ENCODE measurements around the gene TMEM271.

The TMEM271 gene

DNA sequence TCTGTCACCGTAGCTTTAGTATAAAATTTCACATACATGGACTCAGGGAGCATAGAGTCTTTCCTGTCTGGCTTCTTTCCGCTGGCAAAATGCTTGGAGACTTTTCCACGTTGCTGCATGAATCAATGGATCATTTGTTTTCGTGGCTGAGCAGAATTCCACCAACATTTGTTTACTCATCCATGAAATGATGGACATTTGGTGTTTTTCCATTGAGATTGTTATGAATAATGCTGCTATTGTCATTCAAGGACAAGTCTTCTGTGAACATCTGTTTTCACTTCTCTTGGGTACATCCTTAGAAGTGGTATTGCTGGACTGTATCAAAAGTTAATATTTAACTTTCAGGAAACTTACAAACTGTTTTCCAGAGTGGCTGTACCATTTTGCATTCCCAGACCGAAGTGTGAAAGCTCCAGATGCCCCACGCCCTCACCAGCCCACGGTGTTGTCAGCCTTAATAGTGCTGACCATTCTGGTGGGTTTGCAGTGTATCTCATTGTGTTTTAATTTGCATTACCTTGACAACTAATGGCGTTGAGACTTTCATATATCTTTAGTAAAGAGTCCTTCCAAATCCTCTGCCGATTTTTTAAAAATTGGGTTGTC lies 5.8 kb upstream of the TMEM271 start:
- no peak overlapping the region for H4K8ac ChIP-seq (ENCODE audit: low read depth, low read length)
- no peak overlapping the region for H3K18ac ChIP-seq (ENCODE audit: low read length)
- no peaks in the 10 kb centered on the region for H3K79me1 ChIP-seq (ENCODE audit: low read length)
- no peak overlapping the region for H3K23ac ChIP-seq (ENCODE audit: low read length)
- H2BK5ac ChIP-seq (ENCODE audit: low read depth, low read length, poor library complexity) = no peak overlapping the region
- no peak overlapping the region for H2AK5ac ChIP-seq (ENCODE audit: low read length)
- H3K9ac ChIP-seq (ENCODE audit: low read length) = no peak overlapping the region
- no peak overlapping the region for H3K4me2 ChIP-seq (ENCODE audit: low read length)
- H2BK120ac ChIP-seq (ENCODE audit: insufficient read depth, low read length, poor library complexity) = no peak overlapping the region
- H3K79me2 ChIP-seq (ENCODE audit: control insufficient read depth, insufficient read depth, low read length, poor library complexity) = no peaks in the 10 kb centered on the region
- no peak for DNase-seq
- H3K4ac ChIP-seq (ENCODE audit: low read depth, low read length) = no peak overlapping the region
- no peak overlapping the region for H3K27ac ChIP-seq (ENCODE audit: low read depth, low read length)
- no peak overlapping the region for H2BK12ac ChIP-seq (ENCODE audit: low read length)
- no peaks in the 10 kb centered on the region for H3K36me3 ChIP-seq (ENCODE audit: control insufficient read depth in 1 of 2, insufficient read depth in 2 of 2, low read length in 2 of 2)
- no CpG with 5 or more reads among the region's 9 CpGs for WGBS (ENCODE audit: extremely low coverage, insufficient coverage, insufficient read length)
- no peak overlapping the region for H3K4me3 ChIP-seq (ENCODE audit: low read depth, low read length)
- H4K91ac ChIP-seq (ENCODE audit: low read depth, low read length) = no peak overlapping the region
- H3K27me3 ChIP-seq (ENCODE audit: insufficient read depth, low read length) = peaks cover 32% of the 10 kb centered on the region
- no peak overlapping the region for H2AFZ ChIP-seq (ENCODE audit: insufficient read depth, low read length, poor library complexity)
- peaks cover 0 to 5% of the 10 kb centered on the region in 2 experiments for H3K4me1 ChIP-seq (ENCODE audit: control insufficient read depth in 1 of 2, insufficient read depth in 2 of 2, low read length in 2 of 2)
- H3K9me3 ChIP-seq (ENCODE audit: insufficient read depth, low read depth, low read length) = peaks cover 9% of the 10 kb centered on the region
- no peak overlapping the region for H3K14ac ChIP-seq (ENCODE audit: low read length)
- H4K12ac ChIP-seq (ENCODE audit: low read depth, low read length) = no peak overlapping the region

- Histone ChIP-seq H3K14ac (ENCODE audit: low read length) (no peak overlapping the region), H3K9me3 (ENCODE audit: insufficient read depth, low read depth, low read length) (peaks cover 9% of the 10 kb centered on the region), H4K91ac (ENCODE audit: low read depth, low read length) (no peak overlapping the region), H3K36me3 (ENCODE audit: control insufficient read depth in 1 of 2, insufficient read depth in 2 of 2, low read length in 2 of 2) (no peaks in the 10 kb centered on the region), H2BK5ac (ENCODE audit: low read depth, low read length, poor library complexity) (no peak overlapping the region), H3K27ac (ENCODE audit: low read depth, low read length) (no peak overlapping the region), H4K12ac (ENCODE audit: low read depth, low read length) (no peak overlapping the region), H3K9ac (ENCODE audit: low read length) (no peak overlapping the region), H2BK120ac (ENCODE audit: insufficient read depth, low read length, poor library complexity) (no peak overlapping the region), H4K8ac (ENCODE audit: low read depth, low read length) (no peak overlapping the region), H3K4me1 (ENCODE audit: control insufficient read depth in 1 of 2, insufficient read depth in 2 of 2, low read length in 2 of 2) (peaks cover 0 to 5% of the 10 kb centered on the region in 2 experiments), H3K18ac (ENCODE audit: low read length) (no peak overlapping the region), H2AFZ (ENCODE audit: insufficient read depth, low read length, poor library complexity) (no peak overlapping the region), H2BK12ac (ENCODE audit: low read length) (no peak overlapping the region), H3K4ac (ENCODE audit: low read depth, low read length) (no peak overlapping the region), H3K4me2 (ENCODE audit: low read length) (no peak overlapping the region), H3K27me3 (ENCODE audit: insufficient read depth, low read length) (peaks cover 36% of the 10 kb centered on the region), H3K4me3 (ENCODE audit: low read depth, low read length) (no peak overlapping the region), H3K79me2 (ENCODE audit: control insufficient read depth, insufficient read depth, low read length, poor library complexity) (no peaks in the 10 kb centered on the region), H2AK5ac (ENCODE audit: low read length) (no peak overlapping the region), H3K79me1 (ENCODE audit: low read length) (no peaks in the 10 kb centered on the region), H3K23ac (ENCODE audit: low read length) (no peak overlapping the region)
- DNase-seq = no peak
- no CpG with 5 or more reads among the region's 6 CpGs for WGBS (ENCODE audit: extremely low coverage, insufficient coverage, insufficient read length)
These were observed 5.1 kb upstream of the TMEM271 start for GRCh38 chr4:581181-581580.

DNA sequence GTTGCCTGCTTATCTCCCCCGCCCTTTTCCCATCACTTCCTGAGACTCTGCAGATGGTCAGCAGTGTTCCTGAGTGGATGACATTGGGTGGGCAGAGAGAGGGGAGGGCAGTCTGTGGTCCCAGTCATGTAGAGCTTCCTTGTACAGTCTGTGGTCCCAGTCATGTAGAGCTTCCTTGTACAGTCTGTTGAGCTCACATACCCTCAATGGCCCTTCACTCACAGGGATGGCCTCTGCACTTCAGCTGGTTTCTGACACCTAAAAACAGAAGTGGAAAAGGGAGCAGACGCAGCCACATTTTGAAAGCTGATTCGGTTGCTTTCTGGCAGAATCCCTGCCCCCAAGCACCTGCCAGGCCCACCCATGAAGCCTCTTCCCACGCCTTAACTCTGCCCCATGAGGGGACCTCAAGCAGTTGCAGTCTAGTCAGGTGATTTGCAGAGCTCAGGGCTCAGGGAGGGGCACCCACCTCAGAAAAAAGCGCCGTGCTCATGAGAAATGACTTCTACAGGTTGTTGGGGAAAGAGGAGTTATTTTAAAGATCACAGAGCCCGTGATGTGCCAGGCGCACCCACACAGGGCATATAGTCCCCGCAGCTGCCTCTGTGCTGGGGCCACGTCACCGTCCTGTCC lies 3.6 kb upstream of the TMEM271 start:
- H3K79me1 ChIP-seq (ENCODE audit: low read length) = no peaks in the 10 kb centered on the region
- no peaks in the 10 kb centered on the region for H3K36me3 ChIP-seq (ENCODE audit: control insufficient read depth in 1 of 2, insufficient read depth in 2 of 2, low read length in 2 of 2)
- no peak overlapping the region for H3K9ac ChIP-seq (ENCODE audit: low read length)
- H2AK5ac ChIP-seq (ENCODE audit: low read length) = no peak overlapping the region
- peaks cover 2 to 5% of the 10 kb centered on the region in 2 experiments for H3K4me1 ChIP-seq (ENCODE audit: control insufficient read depth in 1 of 2, insufficient read depth in 2 of 2, low read length in 2 of 2)
- no peak overlapping the region for H4K8ac ChIP-seq (ENCODE audit: low read depth, low read length)
- no peak overlapping the region for H3K14ac ChIP-seq (ENCODE audit: low read length)
- no peak overlapping the region for H4K91ac ChIP-seq (ENCODE audit: low read depth, low read length)
- H3K79me2 ChIP-seq (ENCODE audit: control insufficient read depth, insufficient read depth, low read length, poor library complexity) = no peaks in the 10 kb centered on the region
- H3K27me3 ChIP-seq (ENCODE audit: insufficient read depth, low read length) = peaks cover 47% of the 10 kb centered on the region
- H2BK12ac ChIP-seq (ENCODE audit: low read length) = no peak overlapping the region
- H3K23ac ChIP-seq (ENCODE audit: low read length) = no peak overlapping the region
- peaks cover 9% of the 10 kb centered on the region for H3K9me3 ChIP-seq (ENCODE audit: insufficient read depth, low read depth, low read length)
- H2BK5ac ChIP-seq (ENCODE audit: low read depth, low read length, poor library complexity) = no peak overlapping the region
- no peak for DNase-seq
- WGBS (ENCODE audit: extremely low coverage, insufficient coverage, insufficient read length) = no CpG with 5 or more reads among the region's 11 CpGs
- no peak overlapping the region for H2AFZ ChIP-seq (ENCODE audit: insufficient read depth, low read length, poor library complexity)
- no peak overlapping the region for H4K12ac ChIP-seq (ENCODE audit: low read depth, low read length)
- H3K4me3 ChIP-seq (ENCODE audit: low read depth, low read length) = no peak overlapping the region
- H3K27ac ChIP-seq (ENCODE audit: low read depth, low read length) = no peak overlapping the region
- no peak overlapping the region for H3K18ac ChIP-seq (ENCODE audit: low read length)
- H3K4ac ChIP-seq (ENCODE audit: low read depth, low read length) = no peak overlapping the region
- H3K4me2 ChIP-seq (ENCODE audit: low read length) = no peak overlapping the region
- H2BK120ac ChIP-seq (ENCODE audit: insufficient read depth, low read length, poor library complexity) = no peak overlapping the region

DNA sequence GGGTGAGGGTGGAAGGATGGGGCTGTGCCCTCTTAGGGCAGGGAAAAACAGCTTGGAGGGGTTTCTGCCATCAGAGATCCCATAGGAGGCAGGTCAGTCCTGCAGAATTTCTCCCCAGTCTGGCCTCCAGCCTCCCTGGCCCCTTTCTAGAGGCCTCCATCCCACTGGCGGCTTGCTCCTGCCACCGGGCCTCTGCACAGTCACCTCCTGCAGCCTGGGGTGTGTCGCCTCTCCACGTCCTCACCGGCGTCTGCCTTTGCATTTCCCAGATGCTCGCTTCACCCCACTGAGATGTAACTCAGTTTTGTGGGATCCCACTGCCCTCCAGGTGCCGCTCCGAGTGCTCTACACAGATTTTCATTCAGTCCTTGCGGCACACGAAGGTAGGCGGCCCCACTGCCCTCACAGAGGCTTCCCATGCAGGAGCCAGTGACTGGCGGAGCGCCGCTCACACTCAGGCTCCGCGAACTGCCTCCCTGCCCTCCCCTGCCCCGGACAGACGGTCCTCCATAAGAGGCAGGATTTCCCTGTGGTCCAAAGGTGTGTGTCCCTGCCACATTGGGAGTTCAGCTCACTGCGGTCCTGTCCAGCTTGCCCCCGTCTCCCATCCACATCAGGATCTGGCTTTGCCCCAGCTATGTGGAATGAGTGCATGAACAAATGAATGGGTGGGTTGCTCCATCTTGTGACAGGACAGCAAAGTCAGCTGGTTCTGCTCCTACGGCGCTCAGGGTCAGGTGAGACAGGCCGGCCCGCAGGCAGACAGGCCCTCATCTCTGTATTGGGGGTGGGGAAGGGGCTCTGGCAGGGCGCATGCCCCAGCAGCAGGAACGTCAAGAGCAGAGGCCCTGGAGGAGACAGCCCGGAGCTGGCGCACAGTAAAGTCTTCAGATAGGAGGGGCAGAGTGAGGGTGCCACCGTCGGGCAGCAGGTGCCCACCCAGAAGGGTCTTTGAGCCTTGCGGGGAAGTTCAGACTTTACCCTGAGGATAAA lies 2.7 kb upstream of the TMEM271 start:
- WGBS (ENCODE audit: extremely low coverage, insufficient coverage, insufficient read length) = no CpG with 5 or more reads among the region's 32 CpGs
- H3K14ac ChIP-seq (ENCODE audit: low read length) = no peak overlapping the region

More for the DNA sequence above, 2.7 kb upstream of the TMEM271 start:
- H3K4ac ChIP-seq (ENCODE audit: low read depth, low read length) = no peak overlapping the region
- H2BK120ac ChIP-seq (ENCODE audit: insufficient read depth, low read length, poor library complexity) = no peak overlapping the region
- peaks cover 11% of the 10 kb centered on the region for H3K9me3 ChIP-seq (ENCODE audit: insufficient read depth, low read depth, low read length)
- H3K18ac ChIP-seq (ENCODE audit: low read length) = no peak overlapping the region
- H2AFZ ChIP-seq (ENCODE audit: insufficient read depth, low read length, poor library complexity) = no peak overlapping the region
- no peak overlapping the region for H4K8ac ChIP-seq (ENCODE audit: low read depth, low read length)
- H3K9ac ChIP-seq (ENCODE audit: low read length) = no peak overlapping the region
- no peak overlapping the region for H3K23ac ChIP-seq (ENCODE audit: low read length)
- no peaks in the 10 kb centered on the region for H3K79me1 ChIP-seq (ENCODE audit: low read length)
- H2AK5ac ChIP-seq (ENCODE audit: low read length) = no peak overlapping the region
- peaks cover 54% of the 10 kb centered on the region for H3K27me3 ChIP-seq (ENCODE audit: insufficient read depth, low read length)
- DNase-seq = no peak
- no peaks in the 10 kb centered on the region for H3K79me2 ChIP-seq (ENCODE audit: control insufficient read depth, insufficient read depth, low read length, poor library complexity)
- H2BK5ac ChIP-seq (ENCODE audit: low read depth, low read length, poor library complexity) = no peak overlapping the region
- no peak overlapping the region for H3K27ac ChIP-seq (ENCODE audit: low read depth, low read length)
- no peak overlapping the region for H4K12ac ChIP-seq (ENCODE audit: low read depth, low read length)
- H2BK12ac ChIP-seq (ENCODE audit: low read length) = no peak overlapping the region
- no peak overlapping the region for H3K4me2 ChIP-seq (ENCODE audit: low read length)
- no peak overlapping the region for H3K4me3 ChIP-seq (ENCODE audit: low read depth, low read length)
- H4K91ac ChIP-seq (ENCODE audit: low read depth, low read length) = no peak overlapping the region
- H3K4me1 ChIP-seq (ENCODE audit: control insufficient read depth in 1 of 2, insufficient read depth in 2 of 2, low read length in 2 of 2) = peaks cover 2 to 5% of the 10 kb centered on the region in 2 experiments
- no peaks in the 10 kb centered on the region for H3K36me3 ChIP-seq (ENCODE audit: control insufficient read depth in 1 of 2, insufficient read depth in 2 of 2, low read length in 2 of 2)
